Gastrocnemius medialis (tissue), 4 donors: ENCODE results near the gene ITPR2. TPM values are rescaled to one million over a fixed set of nuclear protein-coding genes. Genes with fewer than 3 reads are reported as not detected.

Experiments
- ATAC-seq, 2 donors: fragments of 150-250 bp; one replicate each; pipeline ENCODE4 v1.9.1; 2016
- DNase-seq, 2 donors: peaks; one replicate each; pipeline ENCODE4 v3.0.0-alpha.2; 2019
- H3K27ac ChIP-seq, 4 donors: fragments of 200-600 bp; sonication (generic); 1 replicate in 1 of 4; 2 replicates in 3 of 4; pipeline ENCODE4 v1.5.1; 2016 to 2018; ENCODE audit warnings: mild to moderate bottlenecking in 2 of 4, moderate library complexity in 1 of 4
- H3K27me3 ChIP-seq, 3 donors: fragments of 200-600 bp; sonication (generic) in 2 of 3; 1 replicate in 1 of 3; 2 replicates in 2 of 3; pipeline versions ENCODE4 v1.5.1 to v1.6.0; 2016 to 2019; ENCODE audit warnings: mild to moderate bottlenecking in 1 of 3, moderate library complexity in 1 of 3
- H3K36me3 ChIP-seq, 2 donors: fragments of 200-600 bp; sonication (generic) in 1 of 2; one replicate each; pipeline ENCODE4 v1.5.1; 2017 to 2018
- H3K4me1 ChIP-seq, 2 donors: fragments of 200-600 bp; sonication (generic) in 1 of 2; one replicate each; pipeline ENCODE4 v1.5.1; 2016 to 2017; ENCODE audit warnings: mild to moderate bottlenecking in 2 of 2
- H3K4me3 ChIP-seq, 4 donors: fragments of 200-600 bp; sonication (generic) in 3 of 4; 1 replicate in 1 of 4; 2 replicates in 3 of 4; pipeline ENCODE4 v1.5.1; 2016 to 2019; ENCODE audit warnings: mild to moderate bottlenecking in 2 of 4
- H3K9me3 ChIP-seq, 3 donors: fragments of 200-600 bp; sonication (generic) in 2 of 3; 1 replicate in 1 of 3; 2 replicates in 2 of 3; pipeline ENCODE4 v1.5.1; 2016 to 2019
- CTCF ChIP-seq, 5 experiments: fragments of 450-650 bp in 3 of 5; fragments of 200-600 bp in 2 of 5; sonication (generic) in 2 of 5; IDR thresholded peaks in 4 of 5; conservative IDR thresholded peaks in 1 of 5; 1 replicate in 4 of 5; 2 replicates in 1 of 5; pipeline ENCODE4 v1.5.1; 2016 to 2019; ENCODE audit warnings: antibody characterized with exemption in 5 of 5, mild to moderate bottlenecking in 3 of 5, moderate library complexity in 3 of 5
- POLR2A ChIP-seq, 2 donors: fragments of 450-650 bp; IDR thresholded peaks; one replicate each; pipeline ENCODE4 v1.6.1; 2017; ENCODE audit warnings: antibody characterized with exemption in 2 of 2, mild to moderate bottlenecking in 2 of 2, moderate library complexity in 2 of 2
- in situ Hi-C, 4 donors: fragments of 200-750 bp; cut with MboI; loops; one replicate each; pipeline versions ENCODE4 v1.15.0 to v1.8.0; 2017; ENCODE audit warnings: low sequenced_read_pairs in 4 of 4
- intact Hi-C: fragments of 100-400 bp; cut with DNase I; formaldehyde crosslinking; loops from one replicate; pipeline ENCODE4 v1.15.1; 2023; ENCODE audit warnings: low total_unique reads
- total RNA-seq, 4 donors: library from RNA; depleted of rRNA; stranded (reverse); fragments of >200 nt; gene quantifications; one replicate each; pipeline versions ENCODE4 v1.1.0 to v1.2.3, GENCODE V29; 2016

Gene ITPR2
- total RNA-seq, 4 donors from 2014 or later, result 3.8 to 23.8 (median 4.1) TPM

DNA sequence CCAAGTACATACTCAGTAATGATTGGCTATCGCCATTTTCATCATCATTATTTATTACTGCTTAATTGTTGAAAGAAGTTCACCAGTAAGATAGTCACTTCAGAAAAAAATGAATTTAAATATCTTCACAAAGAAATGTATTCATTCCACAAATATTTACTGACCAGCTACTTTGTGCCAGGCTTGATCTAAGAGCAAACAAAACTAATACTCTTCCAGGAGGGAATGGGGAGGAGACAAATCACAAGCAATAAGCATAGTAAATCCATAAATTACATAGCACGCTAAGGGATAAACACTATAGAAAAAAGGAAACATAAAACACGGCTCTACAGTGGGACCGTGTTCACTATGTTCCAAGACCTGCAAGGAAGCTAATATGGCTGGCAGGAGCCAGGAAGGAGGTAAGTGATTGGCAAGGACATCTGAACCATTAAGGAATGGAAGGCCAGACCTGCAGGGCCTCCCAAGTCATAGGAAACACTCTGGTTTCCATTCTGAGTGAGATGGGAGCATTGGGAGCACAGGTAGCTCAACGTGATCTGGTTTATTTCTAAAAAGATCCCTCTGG, 27.5 kb downstream of the ITPR2 start:
- intact Hi-C loops (no loop called here), in situ Hi-C loops (no loop called here)

GRCh38 chr12:26803552-26803951, 29.4 kb downstream of the ITPR2 start:
- Histone ChIP-seq H3K36me3 (no peaks in the 10 kb centered on the region), H3K27ac (no peak overlapping the region), H3K4me1 (peaks cover 3 to 14% of the 10 kb centered on the region in 2 donors), H3K9me3 (no peaks in the 10 kb centered on the region), H3K4me3 (no peak overlapping the region), H3K27me3 (no peaks in the 10 kb centered on the region)
- no peak for ATAC-seq
- no peak for TF ChIP-seq POLR2A (IDR thresholded peaks at IDR 0.05)
- no peak for TF ChIP-seq CTCF (IDR thresholded peaks at IDR 0.05 in 4 of 5, conservative IDR thresholded peaks at IDR 0.05 in 1 of 5)
- in situ Hi-C loops, result no loop called here
- intact Hi-C loops, result no loop called here
- DNase-seq, result no peak

More for the DNA sequence above, 27.5 kb downstream of the ITPR2 start:
- H3K27me3 ChIP-seq, result no peaks in the 10 kb centered on the region
- H3K27ac ChIP-seq, result no peak overlapping the region
- no peak overlapping the region for H3K4me3 ChIP-seq
- no peak for DNase-seq
- no peaks in the 10 kb centered on the region for H3K36me3 ChIP-seq
- H3K9me3 ChIP-seq, result no peaks in the 10 kb centered on the region
- no peak for TF ChIP-seq CTCF (IDR thresholded peaks at IDR 0.05 in 4 of 5, conservative IDR thresholded peaks at IDR 0.05 in 1 of 5)
- no peak for TF ChIP-seq POLR2A (IDR thresholded peaks at IDR 0.05)
- peaks cover 12 to 24% of the 10 kb centered on the region in 2 donors for H3K4me1 ChIP-seq
- ATAC-seq, result no peak

GRCh38 chr12:26801486-26801885, 31.5 kb downstream of the ITPR2 start:
- TF ChIP-seq POLR2A (IDR thresholded peaks at IDR 0.05), result no peak
- TF ChIP-seq CTCF (IDR thresholded peaks at IDR 0.05 in 4 of 5, conservative IDR thresholded peaks at IDR 0.05 in 1 of 5), result no peak
- no peaks in the 10 kb centered on the region for H3K9me3 ChIP-seq
- H3K4me3 ChIP-seq, result no peak overlapping the region
- ATAC-seq (no peak), DNase-seq (no peak)
- in situ Hi-C loops, result no loop called here
- H3K36me3 ChIP-seq, result no peaks in the 10 kb centered on the region
- intact Hi-C loops, result no loop called here
- H3K27ac ChIP-seq, result no peak overlapping the region
- no peaks in the 10 kb centered on the region for H3K27me3 ChIP-seq
- H3K4me1 ChIP-seq, result peaks cover 0 to 22% of the 10 kb centered on the region in 2 donors

DNA sequence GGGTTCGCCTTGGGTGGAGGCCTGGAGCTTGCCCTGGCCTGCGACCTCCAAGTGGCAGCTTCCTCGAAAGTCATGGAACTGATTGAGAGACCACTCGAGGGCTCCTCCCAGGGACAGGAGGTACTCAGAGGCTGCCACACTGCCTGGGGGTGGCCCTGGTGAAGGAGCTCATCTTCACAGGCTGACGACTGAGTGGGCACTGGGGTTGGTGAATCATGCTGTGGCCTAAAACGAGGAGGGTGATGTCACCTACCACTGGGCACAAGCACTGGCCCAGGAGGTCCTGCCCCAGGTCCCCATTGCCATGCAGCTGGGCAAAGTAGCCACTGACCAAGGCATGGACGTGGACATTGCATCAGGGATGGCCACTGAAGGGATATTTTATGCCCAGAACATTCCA, 32.1 kb downstream of the ITPR2 start:
- H3K27me3 ChIP-seq, result no peaks in the 10 kb centered on the region
- DNase-seq, result no peak
- TF ChIP-seq CTCF (IDR thresholded peaks at IDR 0.05 in 4 of 5, conservative IDR thresholded peaks at IDR 0.05 in 1 of 5), result no peak
- TF ChIP-seq POLR2A (IDR thresholded peaks at IDR 0.05), result no peak
- no peak for ATAC-seq
- in situ Hi-C loops (no loop called here), intact Hi-C loops (no loop called here)
- peaks cover 0 to 22% of the 10 kb centered on the region in 2 donors for H3K4me1 ChIP-seq
- H3K36me3 ChIP-seq, result no peaks in the 10 kb centered on the region
- H3K27ac ChIP-seq, result no peak overlapping the region
- H3K9me3 ChIP-seq, result no peaks in the 10 kb centered on the region
- H3K4me3 ChIP-seq, result no peak overlapping the region

GRCh38 chr12:26800347-26800746, 32.6 kb downstream of the ITPR2 start:
- no peak for DNase-seq
- intact Hi-C loops (no loop called here), in situ Hi-C loops (no loop called here)
- no peaks in the 10 kb centered on the region for H3K9me3 ChIP-seq
- H3K36me3 ChIP-seq, result no peaks in the 10 kb centered on the region
- H3K4me1 ChIP-seq, result peaks cover 0 to 22% of the 10 kb centered on the region in 2 donors
- H3K27ac ChIP-seq, result no peak overlapping the region
- no peaks in the 10 kb centered on the region for H3K27me3 ChIP-seq
- no peak for ATAC-seq
- TF ChIP-seq POLR2A (IDR thresholded peaks at IDR 0.05), result no peak
- TF ChIP-seq CTCF (IDR thresholded peaks at IDR 0.05 in 4 of 5, conservative IDR thresholded peaks at IDR 0.05 in 1 of 5), result no peak
- no peak overlapping the region for H3K4me3 ChIP-seq
